Thymus (tissue), 11 donors: ENCODE measurements around the gene SMURF1. TPM values are rescaled to one million over a fixed set of nuclear protein-coding genes. Genes with fewer than 3 reads are reported as not detected.

ENCODE experiments used
- DNase-seq, 9 donors: peaks; one replicate each; pipeline ENCODE4 v3.0.0-alpha.2; 2013; ENCODE audit warnings: low spot score in 9 of 9, low read depth in 6 of 9, missing footprints in 1 of 9
- H3K27ac ChIP-seq, 2 donors: one replicate each; pipeline ENCODE4 v1.5.1; 2013; ENCODE audit warnings: control low read depth in 1 of 2, low read depth in 1 of 2, low read length in 1 of 2, mild to moderate bottlenecking in 1 of 2, moderate library complexity in 1 of 2
- H3K27me3 ChIP-seq, 2 donors: one replicate each; pipeline ENCODE4 v1.5.1; 2013; ENCODE audit warnings: low read length in 1 of 2; ENCODE audit not compliant: control insufficient read depth in 2 of 2, insufficient read depth in 1 of 2
- H3K36me3 ChIP-seq, 2 donors: one replicate each; pipeline ENCODE4 v1.5.1; 2013; ENCODE audit warnings: low read length in 1 of 2, mild to moderate bottlenecking in 1 of 2, moderate library complexity in 1 of 2; ENCODE audit not compliant: control insufficient read depth in 2 of 2, insufficient read depth in 2 of 2
- H3K4me1 ChIP-seq, 2 donors: one replicate each; pipeline ENCODE4 v1.5.1; 2013; ENCODE audit warnings: low read length in 2 of 2; ENCODE audit not compliant: control insufficient read depth in 2 of 2, insufficient read depth in 2 of 2
- H3K4me3 ChIP-seq, 2 donors: one replicate each; pipeline ENCODE4 v1.5.1; 2013; ENCODE audit warnings: low read length in 2 of 2, control low read depth in 1 of 2, mild to moderate bottlenecking in 1 of 2
- H3K9me3 ChIP-seq, 2 donors: one replicate each; pipeline ENCODE4 v1.5.1; 2013; ENCODE audit warnings: low read length in 1 of 2, mild to moderate bottlenecking in 1 of 2; ENCODE audit not compliant: control insufficient read depth in 2 of 2, insufficient read depth in 1 of 2
- WGBS: extraction: QIAGEN DNeasy Blood & Tissue Kit; methylation state at CpG from one replicate; pipeline ENCODE4 v1.1.7; 2013; 5-methylcytosine and 5-hydroxymethylcytosine counted together
- polyA plus RNA-seq: library from polyadenylated mRNA; stranded (reverse); fragments of 200-250 nt; gene quantifications from one replicate; pipeline ENCODE4 v1.2.3, GENCODE V29; 2013
- total RNA-seq: library from RNA; stranded (reverse); fragments of 120-200 nt; gene quantifications from one replicate; pipeline ENCODE4 v1.2.4, GENCODE V29; 2013
- donor health status: healthy.

SMURF1 gene
- total and polyA plus RNA-seq, 2 donors = 6.2 to 6.8 TPM

GRCh38 chr7:99126921-99127553, 16.9 kb downstream of the SMURF1 start:
- WGBS = 89% methylated on average over 14 of the region's 14 CpGs
- DNase-seq = no peak
- no peaks in the 10 kb centered on the region for H3K4me1 ChIP-seq

GRCh38 chr7:99125505-99125865, 18.4 kb downstream of the SMURF1 start:
- Histone ChIP-seq H3K4me1 (no peaks in the 10 kb centered on the region), H3K27ac (no peak overlapping the region), H3K27me3 (no peaks in the 10 kb centered on the region), H3K36me3 (peaks cover 0 to 2% of the 10 kb centered on the region in 2 donors), H3K4me3 (no peak overlapping the region), H3K9me3 (no peaks in the 10 kb centered on the region)
- DNase-seq = no peak
- 99% methylated on average over 4 of the region's 4 CpGs for WGBS

More at GRCh38 chr7:99126921-99127553, 16.9 kb downstream of the SMURF1 start:
- Histone ChIP-seq H3K36me3 (peaks cover 0 to 2% of the 10 kb centered on the region in 2 donors), H3K27ac (no peak overlapping the region), H3K4me3 (no peak overlapping the region), H3K9me3 (no peaks in the 10 kb centered on the region), H3K27me3 (no peaks in the 10 kb centered on the region)

GRCh38 chr7:99124751-99125504, 19.0 kb downstream of the SMURF1 start:
- Histone ChIP-seq H3K4me3 (no peak overlapping the region), H3K27me3 (no peaks in the 10 kb centered on the region), H3K36me3 (peaks cover 0 to 2% of the 10 kb centered on the region in 2 donors), H3K9me3 (no peaks in the 10 kb centered on the region), H3K4me1 (no peaks in the 10 kb centered on the region), H3K27ac (no peak overlapping the region)
- WGBS = 98% methylated on average over 3 of the region's 3 CpGs
- DNase-seq = no peak

GRCh38 chr7:99124236-99124635, 19.7 kb downstream of the SMURF1 start:
- DNase-seq = no peak
- Histone ChIP-seq H3K9me3 (no peaks in the 10 kb centered on the region), H3K27ac (no peak overlapping the region), H3K4me1 (no peaks in the 10 kb centered on the region), H3K27me3 (no peaks in the 10 kb centered on the region), H3K4me3 (no peak overlapping the region), H3K36me3 (peaks cover 0 to 2% of the 10 kb centered on the region in 2 donors)
- 95% methylated on average over 4 of the region's 4 CpGs for WGBS

GRCh38 chr7:99123571-99124033, 20.3 kb downstream of the SMURF1 start:
- H3K4me3 ChIP-seq = no peak overlapping the region
- WGBS = 63% methylated on average over 1 of the region's 1 CpG
- H3K9me3 ChIP-seq = no peaks in the 10 kb centered on the region
- no peaks in the 10 kb centered on the region for H3K27me3 ChIP-seq
- no peak for DNase-seq
- no peaks in the 10 kb centered on the region for H3K4me1 ChIP-seq
- peaks cover 0 to 2% of the 10 kb centered on the region in 2 donors for H3K36me3 ChIP-seq
- H3K27ac ChIP-seq = no peak overlapping the region

GRCh38 chr7:99122762-99123161, 21.1 kb downstream of the SMURF1 start:
- peaks cover 0 to 2% of the 10 kb centered on the region in 2 donors for H3K36me3 ChIP-seq
- 96% methylated on average over 6 of the region's 6 CpGs for WGBS
- H3K27ac ChIP-seq = no peak overlapping the region
- H3K27me3 ChIP-seq = no peaks in the 10 kb centered on the region
- no peaks in the 10 kb centered on the region for H3K9me3 ChIP-seq
- H3K4me1 ChIP-seq = no peaks in the 10 kb centered on the region
- H3K4me3 ChIP-seq = no peak overlapping the region
- no peak for DNase-seq

GRCh38 chr7:99121496-99122021, 22.3 kb downstream of the SMURF1 start:
- no peak overlapping the region for H3K27ac ChIP-seq
- WGBS = 95% methylated on average over 13 of the region's 13 CpGs

GRCh38 chr7:99120916-99121315, 23.0 kb downstream of the SMURF1 start:
- no peak for DNase-seq
- no peak overlapping the region for H3K4me3 ChIP-seq
- no peak overlapping the region for H3K27ac ChIP-seq
- 50% methylated on average over 2 of the region's 2 CpGs for WGBS
- peaks cover 0 to 2% of the 10 kb centered on the region in 2 donors for H3K9me3 ChIP-seq
- H3K4me1 ChIP-seq = no peaks in the 10 kb centered on the region
- H3K36me3 ChIP-seq = no peaks in the 10 kb centered on the region
- H3K27me3 ChIP-seq = no peaks in the 10 kb centered on the region

More at GRCh38 chr7:99121496-99122021, 22.3 kb downstream of the SMURF1 start:
- Histone ChIP-seq H3K4me1 (no peaks in the 10 kb centered on the region), H3K36me3 (no peaks in the 10 kb centered on the region), H3K9me3 (peaks cover 0 to 2% of the 10 kb centered on the region in 2 donors), H3K27me3 (no peaks in the 10 kb centered on the region), H3K4me3 (no peak overlapping the region)
- no peak for DNase-seq

- Histone ChIP-seq H3K27me3 (no peaks in the 10 kb centered on the region), H3K36me3 (no peaks in the 10 kb centered on the region), H3K4me1 (no peaks in the 10 kb centered on the region), H3K4me3 (no peak overlapping the region), H3K9me3 (peaks cover 0 to 2% of the 10 kb centered on the region in 2 donors), H3K27ac (no peak overlapping the region)
- peak in 1 of 9 donors; percentile 22 for DNase-seq
- 10% methylated on average over 2 of the region's 2 CpGs for WGBS
Measured at GRCh38 chr7:99120501-99120900, 23.4 kb downstream of the SMURF1 start.
